Retina (tissue), 1 donor: ENCODE results near the gene YDJC.
"Not testable (repeated sequence)": the region's sequence is repeated elsewhere in the genome, so short reads cannot be mapped to it uniquely, and the experiment has no call there.

Source experiments
- DNase-seq: peaks from one replicate; pipeline ENCODE4 v3.0.0-alpha.2; 2016

YDJC gene, protein sequence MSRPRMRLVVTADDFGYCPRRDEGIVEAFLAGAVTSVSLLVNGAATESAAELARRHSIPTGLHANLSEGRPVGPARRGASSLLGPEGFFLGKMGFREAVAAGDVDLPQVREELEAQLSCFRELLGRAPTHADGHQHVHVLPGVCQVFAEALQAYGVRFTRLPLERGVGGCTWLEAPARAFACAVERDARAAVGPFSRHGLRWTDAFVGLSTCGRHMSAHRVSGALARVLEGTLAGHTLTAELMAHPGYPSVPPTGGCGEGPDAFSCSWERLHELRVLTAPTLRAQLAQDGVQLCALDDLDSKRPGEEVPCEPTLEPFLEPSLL

DNA sequence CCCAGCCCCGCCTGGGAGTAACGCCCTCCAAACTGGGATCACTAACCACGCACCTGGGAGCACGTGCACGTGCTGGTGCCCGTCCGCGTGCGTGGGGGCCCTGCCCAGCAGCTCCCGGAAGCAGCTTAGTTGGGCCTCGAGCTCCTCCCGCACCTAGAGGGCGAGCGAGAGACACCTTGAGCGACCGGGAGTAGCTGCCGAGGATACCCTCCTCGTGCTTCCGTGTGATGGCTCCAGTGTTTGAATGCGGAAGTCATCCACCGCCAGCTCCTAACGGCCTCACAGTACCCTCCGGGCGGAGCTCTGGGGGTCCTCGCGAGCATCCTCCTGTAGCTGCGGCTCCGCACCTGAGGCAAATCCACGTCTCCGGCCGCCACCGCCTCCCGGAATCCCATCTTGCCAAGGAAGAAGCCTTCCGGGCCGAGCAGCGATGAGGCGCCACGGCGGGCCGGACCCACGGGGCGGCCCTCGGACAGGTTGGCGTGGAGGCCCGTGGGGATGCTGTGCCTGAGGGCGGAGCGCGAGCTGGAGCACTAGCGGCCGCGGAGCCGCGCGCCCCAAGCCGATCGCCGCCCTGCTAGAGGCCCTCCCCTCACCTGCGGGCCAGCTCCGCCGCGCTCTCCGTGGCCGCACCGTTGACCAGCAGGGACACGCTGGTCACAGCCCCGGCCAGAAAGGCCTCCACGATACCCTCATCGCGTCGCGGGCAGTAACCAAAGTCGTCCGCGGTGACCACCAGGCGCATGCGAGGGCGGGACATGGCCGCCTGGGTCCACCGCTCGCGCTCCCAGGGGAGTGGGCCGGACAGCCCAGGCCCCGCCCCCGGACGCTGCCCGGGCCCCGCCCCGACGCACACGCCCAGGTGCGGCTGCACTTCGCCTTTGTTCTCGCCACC lies at the start of gene YDJC:
Gene YDJC, minus strand, starts transcription at position 768 of the 895 bp plus-strand sequence. Its CDS starts 8 bp downstream, at position 760.
- peak; percentile 94 for DNase-seq

DNA sequence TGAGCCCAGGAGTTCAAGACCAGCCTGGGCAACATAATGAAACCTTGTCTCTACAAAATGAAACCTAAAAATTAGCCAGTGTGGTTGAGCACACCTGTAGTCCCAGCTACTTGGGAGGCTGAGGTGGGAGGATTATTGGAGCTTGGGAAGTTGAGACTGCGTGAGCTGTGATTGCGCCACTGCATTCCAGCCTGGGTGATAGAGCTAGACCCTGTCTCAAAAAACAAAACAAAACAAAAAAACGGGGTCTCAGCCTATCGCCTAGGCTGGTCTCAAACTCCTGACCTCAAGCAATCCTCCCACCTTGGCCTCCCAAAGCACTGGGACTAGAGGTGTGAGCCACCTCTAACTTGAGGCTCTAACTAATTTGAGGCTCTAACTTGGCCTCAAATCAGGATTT lies 49.6 kb upstream of the YDJC start:
- no peak for DNase-seq

DNA sequence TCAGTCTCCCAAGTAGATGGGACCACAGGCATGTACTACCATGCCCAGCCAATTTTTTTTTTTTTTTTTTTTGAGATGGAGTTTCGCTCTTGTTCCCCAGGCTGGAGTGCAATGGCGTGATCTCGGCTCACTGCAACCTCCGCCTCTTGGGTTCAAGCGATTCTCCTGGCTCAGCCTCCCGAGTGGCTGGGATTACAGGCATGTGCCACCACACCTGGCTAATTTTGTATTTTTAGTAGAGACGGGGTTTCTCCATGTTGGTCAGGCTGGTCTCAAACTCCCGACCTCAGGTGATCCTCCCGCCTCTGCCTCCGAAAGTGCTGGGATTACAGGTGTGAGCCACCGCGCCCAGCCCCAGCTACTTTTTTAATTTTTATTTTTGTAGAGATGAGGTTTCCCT lies 49.0 kb upstream of the YDJC start:
- not testable (repeated sequence) for DNase-seq

DNA sequence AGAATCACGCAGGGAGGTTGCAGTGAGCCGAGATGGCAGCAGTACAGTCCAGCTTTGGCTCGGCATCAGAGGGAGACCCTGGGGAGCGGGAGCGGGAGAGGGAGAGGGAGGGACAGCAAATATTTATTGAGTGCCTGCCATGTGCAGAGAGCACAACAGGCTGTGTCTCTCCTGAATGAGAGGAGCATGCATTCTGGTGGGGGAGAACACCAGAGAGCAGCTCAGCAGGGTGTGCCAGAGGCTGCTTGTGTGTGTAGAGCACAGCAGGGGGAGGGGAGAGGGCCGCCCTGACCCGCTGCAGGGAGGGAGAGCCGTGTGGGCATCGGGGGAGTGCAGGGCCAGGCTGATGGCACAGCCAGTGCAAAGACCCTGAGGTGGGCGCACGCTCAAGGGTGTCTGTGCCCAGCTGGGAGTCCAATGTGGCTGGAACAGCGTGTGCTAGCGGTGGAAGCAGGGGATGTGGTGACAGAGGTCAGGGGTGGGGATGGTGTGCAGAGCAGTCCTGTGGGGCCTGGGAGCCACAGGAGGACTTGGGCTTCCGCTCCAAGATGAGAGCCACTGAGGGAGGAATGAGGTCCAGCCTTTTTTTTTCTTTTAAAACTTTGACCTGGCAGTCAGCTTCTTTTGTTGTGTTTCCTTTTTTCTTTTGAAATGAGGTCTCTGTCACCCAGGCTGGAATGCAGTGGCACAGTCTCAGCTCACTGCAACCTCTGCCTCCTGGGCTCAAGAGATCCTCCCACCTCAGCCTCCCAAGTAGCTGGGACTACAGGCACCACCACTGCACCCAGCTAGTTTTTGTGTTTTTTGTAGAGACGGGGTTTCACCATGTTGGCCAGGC lies 48.0 kb upstream of the YDJC start:
- no peak for DNase-seq

DNA sequence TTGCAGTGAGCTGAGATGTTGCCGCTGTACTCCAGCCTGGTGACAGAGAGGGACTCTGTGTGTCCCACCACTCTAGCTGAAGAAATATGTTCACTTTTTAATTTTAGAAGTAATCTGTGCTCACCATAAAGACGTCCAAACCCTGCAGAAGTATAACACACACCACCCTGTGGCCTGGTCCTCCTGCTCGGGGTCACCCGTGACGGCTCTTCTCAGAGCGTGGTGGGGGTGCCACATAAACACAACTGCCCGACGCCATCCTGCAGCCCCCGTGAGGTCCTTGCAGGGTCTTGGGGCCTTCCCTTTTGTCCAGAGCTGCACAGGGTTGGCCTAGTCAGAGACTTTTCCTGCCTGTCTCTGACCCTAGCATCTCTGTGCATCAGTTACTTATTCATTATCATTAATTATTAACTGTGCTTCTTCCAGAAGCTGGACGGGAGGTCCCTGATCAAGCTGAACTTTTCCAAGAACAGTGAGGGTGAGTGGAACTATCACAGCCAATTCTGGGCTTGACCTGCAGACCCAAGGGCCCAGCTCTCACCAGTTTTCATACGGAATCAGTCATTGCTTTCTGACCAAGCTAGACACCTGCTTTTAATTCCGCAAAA lies 44.9 kb upstream of the YDJC start:
- DNase-seq = no peak

DNA sequence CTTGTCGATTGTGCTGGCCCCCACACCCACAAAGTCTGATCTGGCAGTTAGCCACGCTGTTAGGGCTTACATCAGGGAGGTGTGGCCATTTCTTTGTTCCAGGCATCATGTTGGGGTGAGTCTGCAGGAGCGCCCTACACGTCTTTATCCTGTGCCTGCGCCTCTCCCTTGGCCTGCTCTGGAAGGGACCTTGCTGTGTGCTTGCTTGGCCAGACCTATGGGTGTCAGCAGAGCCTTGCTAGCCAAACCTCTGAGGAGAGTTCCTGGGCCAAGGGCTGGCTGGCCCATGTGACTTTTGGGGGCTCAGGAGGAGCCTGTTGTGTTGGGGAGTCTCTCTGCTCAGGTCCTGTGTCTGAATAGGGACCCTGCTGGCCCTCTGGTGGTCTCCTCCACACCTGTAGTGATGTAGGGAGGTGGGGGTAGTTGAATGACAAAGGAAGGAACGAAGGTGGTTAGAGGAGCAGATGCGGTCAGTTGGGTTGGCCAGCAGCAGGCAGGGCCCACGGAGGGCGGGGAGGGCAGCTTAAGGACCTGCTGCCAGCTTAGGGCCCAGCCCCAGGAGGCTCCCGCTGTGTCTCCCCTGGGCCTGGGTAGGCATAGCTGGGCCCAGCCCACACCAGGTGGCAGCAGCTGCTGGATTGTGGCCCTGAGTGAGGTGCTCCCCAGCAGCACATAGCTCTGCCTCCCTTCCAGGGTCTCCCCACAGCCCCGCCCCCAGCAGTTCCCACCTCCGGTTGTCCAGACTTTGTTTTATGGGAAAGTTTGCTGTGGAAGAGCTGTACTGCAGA lies 43.9 kb upstream of the YDJC start:
- DNase-seq = no peak

DNA sequence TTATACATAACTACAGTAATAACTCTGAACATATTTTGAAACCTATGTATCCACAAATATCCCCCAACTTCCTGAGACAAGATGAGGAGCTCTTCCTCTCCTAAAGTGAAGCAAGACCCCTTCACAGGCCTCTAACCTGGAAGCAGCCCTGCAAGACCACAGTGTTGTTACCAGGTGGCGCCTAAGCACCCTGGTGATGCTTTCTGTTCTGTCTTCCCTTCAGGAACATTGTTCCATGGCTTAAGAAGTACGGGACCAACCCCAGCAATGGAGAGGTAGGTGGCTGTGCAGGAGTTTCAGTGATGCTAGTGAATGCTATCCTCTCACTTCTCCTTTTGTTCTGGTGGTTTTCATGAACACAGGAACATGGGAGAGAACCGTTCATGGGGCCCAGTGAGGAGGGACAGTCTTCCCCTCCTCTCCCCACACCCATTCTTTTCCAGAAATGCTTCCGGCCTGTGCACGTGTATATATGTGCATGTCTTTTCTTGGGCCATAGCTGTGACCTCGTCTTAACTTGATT lies 42.3 kb upstream of the YDJC start:
- no peak for DNase-seq

DNA sequence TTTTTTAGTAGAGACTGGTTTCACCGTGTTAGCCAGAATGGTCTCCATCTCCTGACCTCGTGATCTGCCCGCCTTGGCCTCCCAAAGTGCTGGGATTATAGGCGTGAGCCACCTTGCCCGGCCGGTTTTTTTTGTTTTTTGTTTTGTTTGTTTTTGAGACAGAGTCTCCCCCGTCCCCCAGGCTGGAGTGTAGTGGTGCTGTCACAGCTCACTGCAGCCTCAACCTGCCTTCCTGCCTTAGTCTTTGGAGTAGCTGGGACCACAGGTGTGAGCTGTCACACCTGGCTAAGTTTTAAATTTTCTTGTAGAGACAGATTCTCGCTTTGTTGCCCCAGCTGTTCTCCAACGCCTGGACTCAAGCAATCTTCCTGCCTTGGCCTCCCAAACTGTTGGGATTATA lies 39.2 kb upstream of the YDJC start:
- DNase-seq = no peak

DNA sequence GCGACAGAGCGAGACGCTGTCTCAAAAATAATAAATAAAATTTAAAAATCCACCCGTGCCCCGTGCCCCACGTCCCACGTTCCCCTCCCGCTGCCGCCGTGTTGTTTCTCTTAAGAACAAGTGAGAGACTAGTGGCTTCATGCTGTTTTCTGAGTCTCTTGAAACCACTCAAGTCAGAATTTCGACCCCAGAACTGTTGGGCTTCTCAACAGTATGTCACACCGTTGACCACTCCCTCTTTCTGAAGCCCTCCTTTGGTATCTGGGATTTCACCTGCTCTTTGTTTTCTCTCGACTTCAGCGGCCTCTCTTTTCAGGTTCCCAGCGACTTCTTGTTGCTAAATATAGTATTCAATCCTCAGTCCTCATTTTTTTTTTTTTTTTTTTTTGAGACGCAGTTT lies 37.0 kb upstream of the YDJC start:
- DNase-seq = no peak

DNA sequence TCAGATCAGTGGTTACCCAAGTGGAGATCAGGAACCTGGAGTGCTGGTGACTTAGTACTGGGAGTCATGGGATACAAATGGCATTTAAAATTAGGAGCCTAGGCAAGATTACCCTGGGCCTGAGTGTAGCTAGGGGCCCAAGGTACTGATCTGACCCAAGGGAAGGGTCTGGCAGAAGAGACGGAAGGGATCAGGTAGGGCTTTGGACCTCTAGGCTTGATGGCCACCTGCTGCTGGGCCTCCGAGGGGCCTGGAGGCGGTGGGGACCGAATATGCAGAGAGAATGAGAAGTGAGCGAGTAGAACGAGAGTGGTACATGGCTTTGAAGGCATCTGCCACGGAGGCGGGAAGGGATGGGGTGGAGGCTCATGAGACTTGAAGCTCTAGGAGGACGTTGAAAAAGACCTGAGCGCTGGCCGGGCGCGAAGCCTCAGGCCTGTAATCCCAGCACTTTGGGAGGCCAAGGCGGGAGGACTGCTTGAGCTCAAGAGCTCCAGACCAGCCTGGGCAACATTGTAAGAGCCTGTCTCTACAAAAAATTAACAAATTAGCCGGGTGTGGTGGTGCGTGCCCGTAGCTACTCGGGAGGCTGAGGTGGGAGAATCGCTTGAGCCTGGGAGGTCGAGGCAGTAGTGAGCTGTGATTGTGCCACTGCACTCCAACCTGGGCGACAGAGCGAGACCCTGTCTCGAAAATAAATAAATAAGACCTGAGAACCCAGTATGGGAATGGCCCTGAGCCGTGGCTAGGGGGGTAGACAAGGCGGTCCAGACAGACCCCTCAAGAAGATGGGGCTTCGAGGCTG lies 35.4 kb upstream of the YDJC start:
- DNase-seq = no peak

DNA sequence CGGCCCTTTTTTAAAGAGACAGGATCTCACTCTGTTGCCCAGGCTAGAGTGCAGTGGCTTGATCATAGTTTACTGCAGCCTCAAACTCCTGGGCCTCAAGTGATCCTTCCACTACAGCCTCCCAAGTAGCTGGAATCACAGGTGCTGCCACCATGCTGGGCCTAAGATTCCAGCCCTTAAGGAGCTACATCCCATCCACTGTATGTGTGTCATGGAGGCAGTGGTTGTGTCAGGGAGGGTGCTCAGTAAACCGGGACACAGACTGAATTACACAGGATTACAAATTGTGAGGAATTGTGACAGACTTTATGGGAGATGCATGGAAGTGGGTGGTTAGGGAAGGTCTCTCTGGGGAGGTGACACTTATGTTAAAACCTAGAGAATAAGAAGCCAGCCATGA lies 33.9 kb upstream of the YDJC start:
- DNase-seq = no peak

DNA sequence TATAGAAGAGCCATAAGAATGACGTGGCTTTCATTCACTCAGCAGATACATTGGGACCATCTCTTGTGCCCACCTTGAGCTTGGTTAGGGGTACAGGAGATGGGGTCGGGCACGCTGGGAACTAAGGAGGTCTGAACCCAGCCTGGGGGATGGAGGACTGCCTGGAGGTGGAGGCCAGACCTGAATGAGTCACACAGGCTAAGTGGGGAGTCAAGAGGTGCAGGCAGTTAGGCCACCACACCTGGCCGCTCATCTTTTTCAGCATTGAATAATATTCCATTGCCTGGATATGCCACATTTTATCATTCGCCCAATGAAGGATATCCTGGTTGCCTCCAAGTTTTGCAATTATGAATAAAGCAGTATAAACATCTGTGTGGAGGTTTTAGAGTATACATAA lies 32.2 kb upstream of the YDJC start:
- no peak for DNase-seq

DNA sequence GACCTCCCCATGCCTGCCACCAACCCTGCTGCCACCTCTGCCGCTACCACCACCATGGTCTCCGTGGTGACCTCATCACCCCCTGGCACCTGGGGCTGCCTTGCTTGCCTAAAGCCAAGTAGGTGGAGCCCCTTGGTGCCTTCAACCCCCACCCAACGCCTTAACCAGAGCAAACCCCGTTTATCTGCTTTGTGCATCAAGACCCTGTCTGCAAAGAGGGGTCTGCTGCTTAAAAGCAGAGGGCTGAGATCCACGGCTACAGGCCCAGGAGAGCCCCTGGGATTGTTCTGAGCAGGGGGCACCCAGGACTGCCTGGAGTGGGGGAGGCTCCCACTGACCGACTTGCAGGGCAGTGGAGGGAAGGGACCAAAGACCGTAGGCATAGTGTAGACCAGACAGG lies 31.1 kb upstream of the YDJC start:
- DNase-seq = no peak

DNA sequence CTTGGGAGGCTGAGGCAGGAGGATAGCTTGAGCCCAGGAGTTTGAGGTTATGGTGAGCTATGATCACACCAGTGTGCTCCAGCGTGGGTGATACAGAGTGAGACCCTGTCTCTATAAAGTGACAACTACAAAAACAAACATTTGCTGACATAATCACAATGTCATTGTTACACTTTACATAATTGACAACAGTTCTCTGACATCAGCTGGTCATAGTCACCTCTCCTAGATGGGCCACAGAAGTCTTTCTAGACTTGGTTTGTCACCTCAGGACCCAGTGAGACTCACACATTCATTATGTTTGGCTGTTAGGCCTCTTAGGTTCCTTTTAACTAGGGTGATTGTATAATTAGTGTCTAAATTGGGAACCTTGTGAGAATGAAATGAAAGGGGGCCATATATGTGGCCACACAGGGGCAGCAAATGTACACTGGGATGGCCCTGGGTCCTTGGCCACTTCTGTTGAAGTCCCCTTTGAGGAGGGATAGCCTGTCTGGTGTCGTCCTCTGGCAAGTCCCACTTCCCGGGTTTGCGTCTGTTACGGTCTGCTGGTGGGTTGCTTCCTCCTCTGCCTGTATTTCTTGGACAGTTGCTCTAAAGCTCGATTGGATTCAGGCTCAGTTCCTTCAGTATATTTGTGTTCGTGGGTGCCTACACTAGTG lies 30.2 kb upstream of the YDJC start:
- no peak for DNase-seq

DNA sequence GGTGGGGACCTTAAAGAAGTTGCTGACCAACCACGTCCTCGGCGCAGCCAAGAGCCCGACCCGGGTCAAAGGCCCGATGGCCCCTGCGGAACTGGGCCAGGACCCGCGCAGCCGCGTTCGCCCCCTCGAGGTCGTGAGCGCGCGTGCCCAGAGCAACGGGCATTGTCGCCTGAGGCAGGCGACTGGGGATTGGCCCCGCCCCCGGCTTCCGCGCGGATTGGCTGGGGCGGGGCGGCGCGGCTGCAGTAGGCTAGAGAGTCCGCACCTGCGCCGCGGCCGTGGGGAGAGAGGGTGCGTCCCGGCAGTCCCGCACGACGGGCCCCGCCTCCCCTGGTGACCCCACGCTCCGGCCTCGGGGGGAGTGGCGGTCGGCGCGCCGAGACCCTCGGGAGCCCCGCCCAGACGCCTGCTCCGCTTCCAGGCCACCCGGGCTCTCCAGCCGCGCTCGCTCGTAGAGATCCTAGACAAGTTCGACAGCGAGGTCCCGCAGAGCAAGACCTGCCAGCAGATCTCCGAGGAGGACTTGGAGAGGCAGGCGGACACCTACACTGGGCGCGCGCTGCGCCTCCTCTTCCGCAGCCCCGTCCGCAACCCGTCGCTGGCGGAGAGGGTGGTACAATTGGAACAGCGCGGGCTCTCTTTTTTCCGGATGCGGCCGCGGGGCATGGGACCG lies 27.7 kb upstream of the YDJC start:
- DNase-seq = peak; percentile 94

DNA sequence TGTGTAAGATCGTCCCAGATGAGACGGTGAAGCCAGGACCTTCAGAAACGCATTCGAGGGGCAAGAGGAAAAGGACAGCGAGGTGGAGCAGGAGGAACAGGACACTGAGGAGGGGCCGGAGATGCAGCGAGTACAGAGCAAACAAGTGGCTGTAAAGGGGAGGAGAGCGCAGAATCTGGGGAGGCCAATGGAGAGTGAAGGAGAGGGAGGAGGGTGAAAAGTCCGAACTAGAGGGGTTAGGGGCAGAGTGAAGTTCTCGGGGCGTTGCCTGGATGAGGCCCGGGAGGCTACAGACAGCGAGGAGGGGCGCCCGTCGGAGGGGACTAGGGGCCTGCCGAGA lies 27.2 kb upstream of the YDJC start:
- DNase-seq = no peak

DNA sequence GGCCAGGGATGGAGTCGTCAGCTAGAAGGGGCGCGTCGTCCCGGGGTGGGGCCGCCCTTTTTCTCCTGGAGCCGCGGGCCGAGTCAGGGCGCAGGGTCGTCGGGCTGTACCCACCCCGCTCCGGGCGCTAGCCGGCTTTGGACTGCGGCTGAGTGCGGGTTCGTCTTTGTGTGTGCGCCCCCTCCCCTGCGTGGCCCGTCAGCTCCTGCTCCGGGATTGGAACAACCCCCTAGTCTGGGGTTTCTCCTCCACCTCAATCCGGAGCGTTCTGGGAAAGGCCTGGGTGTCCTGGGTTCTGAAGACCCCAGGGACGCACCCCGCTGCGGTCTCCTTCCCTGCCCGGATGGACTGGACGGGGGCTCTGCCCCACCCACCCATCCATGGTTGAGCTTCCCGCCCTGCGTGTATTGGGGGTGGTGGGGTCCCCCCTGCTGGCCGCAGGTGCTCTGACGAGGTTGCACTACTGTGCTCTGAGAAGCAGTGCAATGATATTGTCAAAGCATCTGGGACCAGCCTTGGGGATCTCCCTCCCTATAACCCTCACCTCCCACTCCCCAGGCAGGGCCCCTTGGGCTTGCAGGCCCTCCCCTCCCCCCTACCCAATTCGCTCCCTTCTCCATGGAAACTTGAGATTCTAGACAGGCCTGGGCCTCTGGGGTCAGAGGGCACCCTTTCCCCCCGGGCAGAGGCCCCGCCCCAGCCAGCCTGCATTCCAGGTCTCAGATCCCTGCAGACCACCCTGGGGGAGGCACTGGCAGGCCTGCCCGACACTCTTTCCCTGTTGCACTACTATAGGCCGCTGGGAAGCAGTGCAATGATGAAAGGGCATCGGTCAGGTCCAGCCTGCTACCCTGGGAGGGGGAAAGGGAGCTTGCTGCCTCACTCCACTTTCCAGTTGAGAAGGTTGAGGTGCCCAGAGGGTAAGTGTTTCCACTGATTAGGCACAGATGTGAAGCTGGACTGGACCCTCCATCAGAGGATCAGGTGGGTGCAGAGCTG lies 23.0 kb upstream of the YDJC start:
- peak; percentile 64 for DNase-seq

DNA sequence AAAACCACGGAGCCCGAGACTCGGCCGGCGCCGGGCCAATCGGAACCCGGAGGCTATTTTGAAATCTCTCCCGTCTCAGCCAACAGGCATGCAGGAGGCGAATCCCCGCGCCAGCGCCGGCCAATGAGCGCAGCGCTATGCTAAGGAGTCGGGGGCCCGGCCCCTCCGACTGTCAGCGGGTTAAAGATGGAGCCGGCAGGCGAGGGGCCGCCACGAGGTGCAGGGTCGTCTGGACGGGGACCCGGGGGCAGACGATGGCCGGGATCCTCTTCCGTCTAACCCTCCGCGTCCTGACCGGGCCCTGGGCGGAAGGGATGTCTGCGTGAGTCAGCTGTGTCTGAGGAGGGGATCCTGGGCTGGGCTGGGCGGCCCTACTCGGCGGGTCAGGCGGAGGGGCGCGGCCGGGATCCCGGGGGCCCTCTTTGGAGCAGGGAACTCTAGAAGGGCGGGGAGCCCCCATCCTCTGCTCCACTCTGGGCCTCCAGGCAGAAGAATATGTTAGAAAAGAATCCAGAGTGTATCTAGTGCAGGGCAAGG lies 22.3 kb upstream of the YDJC start:
- DNase-seq = peak; percentile 94
